ENCODE results near the gene CDYL2. TPM values are rescaled to one million over a fixed set of nuclear protein-coding genes. Genes with fewer than 3 reads are reported as not detected.
"Not testable (repeated sequence)": the region's sequence is repeated elsewhere in the genome, so short reads cannot be mapped to it uniquely, and the experiment has no call there.

Gene CDYL2, protein sequence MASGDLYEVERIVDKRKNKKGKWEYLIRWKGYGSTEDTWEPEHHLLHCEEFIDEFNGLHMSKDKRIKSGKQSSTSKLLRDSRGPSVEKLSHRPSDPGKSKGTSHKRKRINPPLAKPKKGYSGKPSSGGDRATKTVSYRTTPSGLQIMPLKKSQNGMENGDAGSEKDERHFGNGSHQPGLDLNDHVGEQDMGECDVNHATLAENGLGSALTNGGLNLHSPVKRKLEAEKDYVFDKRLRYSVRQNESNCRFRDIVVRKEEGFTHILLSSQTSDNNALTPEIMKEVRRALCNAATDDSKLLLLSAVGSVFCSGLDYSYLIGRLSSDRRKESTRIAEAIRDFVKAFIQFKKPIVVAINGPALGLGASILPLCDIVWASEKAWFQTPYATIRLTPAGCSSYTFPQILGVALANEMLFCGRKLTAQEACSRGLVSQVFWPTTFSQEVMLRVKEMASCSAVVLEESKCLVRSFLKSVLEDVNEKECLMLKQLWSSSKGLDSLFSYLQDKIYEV
- 10.0 TPM for total RNA-seq

- no peak for DNase-seq
Measured at GRCh38 chr16:80804526-80805383, at the start of gene CDYL2. Gene CDYL2 (minus strand): TSS chr16:80804598. CDS start chr16:80804173, 425 bp downstream.

- DNase-seq, result no peak
Measured at GRCh38 chr16:80852261-80852872, 48.0 kb upstream of the CDYL2 start.

DNA sequence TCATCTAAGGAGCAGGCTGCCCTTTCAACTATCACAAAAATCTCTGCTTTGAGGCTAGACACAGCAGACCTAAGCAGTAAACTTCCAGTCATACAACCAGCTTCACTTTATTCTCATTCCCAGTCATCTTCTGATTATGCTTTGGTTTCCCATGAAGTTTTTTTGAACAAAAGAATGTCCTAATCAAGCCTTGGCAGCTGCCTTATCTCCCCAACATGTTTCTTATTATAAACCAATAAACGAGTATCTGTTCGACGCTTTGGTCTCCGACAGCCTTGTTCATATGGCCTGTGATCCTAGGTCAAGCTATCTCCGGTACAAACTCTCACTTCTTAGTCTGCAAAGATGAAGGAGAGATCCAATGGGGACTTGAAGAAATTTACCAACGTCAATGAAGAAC lies 47.4 kb upstream of the CDYL2 start:
- no peak for DNase-seq

GRCh38 chr16:80850757-80851156 lies 46.4 kb upstream of the CDYL2 start:
- DNase-seq, result no peak

DNA sequence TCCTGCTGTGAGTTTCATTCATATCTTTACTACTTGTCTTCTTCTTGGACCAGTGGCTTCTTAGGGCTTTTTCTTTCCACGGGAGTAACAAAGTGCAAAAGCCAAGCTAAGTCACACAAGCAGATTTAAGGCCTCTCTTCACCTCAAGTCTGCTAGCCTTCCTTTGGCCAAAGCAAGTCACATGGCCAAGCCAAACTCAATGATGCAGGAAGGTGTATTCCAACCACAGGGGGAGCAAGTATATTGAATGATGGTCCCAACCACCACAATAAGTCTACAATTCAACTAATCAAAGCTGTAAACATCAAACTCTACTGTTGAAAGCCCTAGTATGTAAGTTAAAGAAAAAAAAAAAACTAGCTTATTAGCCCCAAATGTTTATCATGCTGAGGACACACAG lies 44.5 kb upstream of the CDYL2 start:
- DNase-seq, result no peak

- DNase-seq, result no peak
Measured at GRCh38 chr16:80846680-80847079, 42.3 kb upstream of the CDYL2 start.

DNA sequence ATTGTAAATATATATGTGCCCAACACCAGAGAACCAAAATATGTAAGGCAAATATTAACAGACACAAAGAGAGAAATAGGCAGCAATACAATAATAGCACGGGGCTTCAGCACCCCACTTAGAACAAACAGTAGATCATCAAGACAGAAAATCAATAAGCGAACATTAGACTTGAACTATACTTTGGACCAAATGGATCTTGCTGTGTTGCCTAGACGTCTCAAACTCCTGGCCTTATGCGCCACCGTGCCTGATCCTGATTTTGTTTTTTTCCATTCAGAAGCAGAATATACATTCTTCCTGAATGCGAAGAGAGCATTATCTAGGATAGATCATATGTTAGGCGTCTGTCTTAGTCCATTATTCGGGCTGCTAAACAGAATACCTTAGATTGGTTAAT lies 41.9 kb upstream of the CDYL2 start:
- DNase-seq, result no peak

- DNase-seq, result no peak
Measured at GRCh38 chr16:80844395-80844794, 40.0 kb upstream of the CDYL2 start.

DNA sequence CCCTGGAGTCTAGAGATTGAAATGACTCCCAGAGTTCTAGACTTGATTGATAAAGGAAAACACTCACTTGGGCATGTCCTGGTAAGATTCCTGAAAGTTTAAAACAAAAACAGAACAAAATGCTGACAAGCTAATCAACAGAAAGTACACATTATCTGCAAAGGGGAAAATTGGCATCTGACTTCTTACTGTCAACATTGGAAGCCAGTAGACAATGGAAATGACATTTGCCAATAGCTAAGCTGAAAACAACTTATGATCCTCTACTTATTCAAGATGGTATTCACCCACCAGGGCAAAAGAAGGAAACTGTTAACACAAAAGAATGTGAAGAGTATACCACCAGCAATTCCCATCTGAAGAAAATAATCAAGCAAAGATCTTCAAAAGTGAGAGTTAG lies 36.8 kb upstream of the CDYL2 start:
- DNase-seq, result no peak

- DNase-seq, result no peak
Measured at GRCh38 chr16:80837533-80838147, 33.2 kb upstream of the CDYL2 start.

DNA sequence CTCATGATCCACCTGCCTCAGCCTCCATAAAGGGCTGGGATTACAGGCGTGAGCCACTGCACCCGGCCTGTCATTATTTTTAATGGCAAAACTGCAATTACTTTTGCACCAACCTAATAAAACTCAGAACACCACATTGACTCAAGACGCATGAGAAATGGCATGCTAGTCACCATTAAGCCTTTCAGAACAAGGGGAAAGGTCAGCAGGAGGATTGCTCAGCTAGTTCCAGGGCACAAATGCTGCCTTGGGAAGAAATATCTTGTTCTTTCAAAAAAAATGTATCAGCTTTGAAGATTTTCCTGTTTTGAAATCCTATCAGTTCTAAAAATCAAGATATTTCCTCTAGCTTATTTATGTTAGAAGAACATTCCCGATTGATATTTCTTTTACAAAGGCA lies 32.4 kb upstream of the CDYL2 start:
- no peak for DNase-seq

DNA sequence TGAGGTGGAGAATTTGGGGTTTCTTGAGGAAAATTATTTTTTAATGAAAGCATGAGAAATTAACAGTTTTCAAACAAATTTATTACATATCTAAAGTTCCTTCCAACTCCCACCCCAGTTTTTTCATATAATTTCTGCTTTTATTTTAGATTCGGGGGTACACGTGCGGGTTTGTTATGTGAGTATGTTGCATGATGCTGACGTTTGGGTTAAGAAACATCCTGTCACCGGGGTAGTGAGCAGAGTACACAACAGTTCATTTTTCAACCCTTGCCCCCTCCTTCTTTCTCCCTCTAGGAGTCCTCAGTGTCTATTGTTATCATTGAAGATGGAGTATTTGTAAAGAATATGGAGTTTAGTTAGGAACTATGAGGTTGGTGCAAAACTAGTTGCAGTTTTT lies 31.8 kb upstream of the CDYL2 start:
- DNase-seq, result no peak

DNA sequence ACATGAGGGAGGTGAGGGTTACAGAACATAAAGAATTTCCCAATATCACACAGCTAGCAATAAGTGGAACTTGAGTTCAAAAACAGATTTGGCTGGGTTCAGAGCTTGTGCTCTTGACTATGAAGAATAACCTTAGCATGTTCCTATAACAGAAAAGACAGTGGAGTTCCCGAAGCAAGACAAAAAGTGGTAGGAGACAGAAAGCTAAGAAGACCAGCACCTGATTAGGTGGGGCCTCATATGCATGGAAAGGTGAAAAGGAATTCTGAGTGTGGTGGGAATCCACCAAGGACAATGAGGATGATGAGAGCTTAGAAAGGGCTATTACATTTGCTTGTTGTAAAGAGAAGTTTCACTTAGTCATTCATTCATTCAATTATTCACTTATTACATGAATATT lies 26.6 kb upstream of the CDYL2 start:
- DNase-seq, result no peak

DNA sequence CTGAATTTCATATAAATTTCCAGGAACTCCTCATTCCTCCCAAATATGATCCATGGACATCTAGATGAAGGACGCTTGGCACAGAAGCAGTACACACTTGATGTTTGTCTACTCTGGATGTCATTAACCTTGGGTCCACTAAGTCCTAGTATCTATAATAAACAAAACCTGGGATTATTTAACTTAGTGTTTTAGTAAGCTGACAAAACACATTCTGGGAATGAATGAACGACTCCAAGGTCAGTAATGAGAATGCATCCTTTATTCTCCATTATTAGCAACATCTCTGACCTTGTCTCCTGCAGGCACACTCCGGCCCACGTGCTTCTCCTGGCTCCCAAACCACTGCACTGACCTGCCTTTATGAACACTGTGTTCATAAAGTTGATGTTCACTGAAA lies 24.1 kb upstream of the CDYL2 start:
- no peak for DNase-seq

GRCh38 chr16:80827007-80827406 lies 22.6 kb upstream of the CDYL2 start:
- no peak for DNase-seq

GRCh38 chr16:80825365-80825758 lies 21.0 kb upstream of the CDYL2 start:
- no peak for DNase-seq

GRCh38 chr16:80824623-80825364 lies 20.4 kb upstream of the CDYL2 start:
- no peak for DNase-seq

GRCh38 chr16:80819988-80820387 lies 15.6 kb upstream of the CDYL2 start:
- no peak for DNase-seq

- no peak for DNase-seq
Measured at GRCh38 chr16:80816356-80816755, 12.0 kb upstream of the CDYL2 start.

DNA sequence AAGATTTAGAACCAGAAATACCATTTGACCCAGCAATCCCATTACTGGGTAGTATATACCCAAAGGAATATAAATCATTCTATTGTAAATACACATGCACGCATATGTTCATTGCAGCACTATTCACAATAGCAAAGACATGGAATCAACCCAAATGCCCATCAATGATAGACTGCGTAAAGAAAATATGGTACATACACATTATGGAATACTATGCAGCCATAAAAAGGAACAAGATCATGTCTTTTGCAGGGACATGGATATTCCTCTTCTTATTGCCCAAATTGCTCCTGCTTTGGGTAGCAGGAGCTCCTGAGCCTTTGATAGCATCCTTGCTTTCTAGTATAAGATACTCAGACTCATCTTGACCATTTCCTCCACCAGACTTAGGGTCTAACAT lies 10.9 kb upstream of the CDYL2 start:
- DNase-seq, result not testable (repeated sequence)

DNA sequence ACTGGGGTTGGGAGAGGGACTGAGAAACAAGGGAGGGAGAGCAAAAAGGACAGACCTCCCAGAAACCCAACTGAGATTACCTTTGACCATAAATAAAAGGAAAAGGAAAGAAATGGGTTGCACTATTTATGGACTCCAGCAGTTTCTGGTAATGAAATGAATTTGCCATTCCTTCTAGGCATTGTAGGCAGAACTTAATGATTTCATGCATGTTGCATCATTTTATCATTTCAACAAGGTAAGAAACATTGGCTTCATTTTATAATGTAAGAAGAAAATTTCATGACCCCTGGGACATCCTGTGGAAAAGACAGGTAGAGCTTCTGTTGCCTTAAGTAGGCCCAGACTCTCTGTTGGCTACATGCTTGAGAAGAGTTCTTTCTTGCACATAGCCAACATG lies 8.2 kb upstream of the CDYL2 start:
- DNase-seq, result no peak

- DNase-seq, result no peak
Measured at GRCh38 chr16:80809366-80809765, 5.0 kb upstream of the CDYL2 start.

Data from occipital lobe (tissue), 2 donors.